ENCODE results near the gene ANKRD6. TPM values are rescaled to one million over a fixed set of nuclear protein-coding genes. Genes with fewer than 3 reads are reported as not detected.
A peak's percentile ranks its signal among the peaks of the same experiment; 100 is the strongest.

ANKRD6 gene
- total RNA-seq, 6 experiments from 2014 or later = 5.3 to 14.8 (median 8.3) TPM

DNA sequence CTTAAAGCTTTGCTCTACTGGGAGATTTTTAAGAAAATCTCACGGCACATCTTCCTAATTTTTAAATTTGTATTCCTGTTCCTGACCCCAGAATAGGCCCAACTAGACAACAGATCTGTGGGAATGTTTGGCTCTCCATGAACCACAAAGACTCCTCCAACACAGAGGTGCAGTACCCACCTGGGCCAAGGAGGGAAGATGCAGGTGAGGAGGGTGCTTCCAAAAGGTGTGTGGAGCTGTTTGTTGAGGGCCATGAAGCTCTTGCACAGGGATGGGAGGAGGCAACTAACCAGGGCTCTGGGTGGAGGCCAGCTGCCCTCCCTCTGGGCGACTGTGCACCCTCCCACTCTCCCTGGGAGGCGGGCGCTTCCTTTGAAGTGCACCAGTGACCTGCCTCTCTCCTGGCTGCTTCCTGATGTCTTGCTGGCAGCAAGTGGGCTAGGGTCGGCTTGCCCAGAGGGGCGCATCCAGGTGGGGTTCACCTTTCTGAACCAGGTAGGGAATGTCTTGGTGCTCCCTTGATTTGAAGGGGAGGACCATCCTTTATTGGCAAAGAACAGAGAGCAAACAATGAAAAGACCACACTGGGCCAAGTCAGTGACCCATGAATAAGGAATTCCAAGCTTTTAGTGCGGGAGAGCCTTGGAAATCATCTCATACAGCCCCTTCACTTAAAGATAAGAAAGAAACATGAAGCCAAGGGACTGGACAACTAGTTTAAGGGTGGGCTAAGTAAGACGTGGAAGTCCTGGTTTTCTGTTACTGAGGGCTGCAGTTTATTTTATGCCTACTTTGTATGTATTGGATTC, 76.0 kb downstream of the ANKRD6 start:
- Histone ChIP-seq H3K9me3 (no peaks in the 10 kb centered on the region), H3K27me3 (no peaks in the 10 kb centered on the region), H3K27ac (no peak overlapping the region), H3K36me3 (no peaks in the 10 kb centered on the region), H3K4me3 (no peak overlapping the region), H3K4me1 (no peaks in the 10 kb centered on the region)
- intact Hi-C loops (cut with DNase I) = no loop called here
- no peak for DNase-seq
- 84% methylated on average over 3 of the region's 8 CpGs for WGBS (ENCODE audit: insufficient coverage, low coverage, low lambda C conversion rate, missing lambda C conversion rate)
- no peak for TF ChIP-seq POLR2A (IDR thresholded peaks at IDR 0.05)
- TF ChIP-seq, protein P1, sequence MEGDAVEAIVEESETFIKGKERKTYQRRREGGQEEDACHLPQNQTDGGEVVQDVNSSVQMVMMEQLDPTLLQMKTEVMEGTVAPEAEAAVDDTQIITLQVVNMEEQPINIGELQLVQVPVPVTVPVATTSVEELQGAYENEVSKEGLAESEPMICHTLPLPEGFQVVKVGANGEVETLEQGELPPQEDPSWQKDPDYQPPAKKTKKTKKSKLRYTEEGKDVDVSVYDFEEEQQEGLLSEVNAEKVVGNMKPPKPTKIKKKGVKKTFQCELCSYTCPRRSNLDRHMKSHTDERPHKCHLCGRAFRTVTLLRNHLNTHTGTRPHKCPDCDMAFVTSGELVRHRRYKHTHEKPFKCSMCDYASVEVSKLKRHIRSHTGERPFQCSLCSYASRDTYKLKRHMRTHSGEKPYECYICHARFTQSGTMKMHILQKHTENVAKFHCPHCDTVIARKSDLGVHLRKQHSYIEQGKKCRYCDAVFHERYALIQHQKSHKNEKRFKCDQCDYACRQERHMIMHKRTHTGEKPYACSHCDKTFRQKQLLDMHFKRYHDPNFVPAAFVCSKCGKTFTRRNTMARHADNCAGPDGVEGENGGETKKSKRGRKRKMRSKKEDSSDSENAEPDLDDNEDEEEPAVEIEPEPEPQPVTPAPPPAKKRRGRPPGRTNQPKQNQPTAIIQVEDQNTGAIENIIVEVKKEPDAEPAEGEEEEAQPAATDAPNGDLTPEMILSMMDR (IDR thresholded peaks at IDR 0.05) = no peak
- ATAC-seq = peak in 3 of 4 donors; percentile 20 to 42 (median 25)

DNA sequence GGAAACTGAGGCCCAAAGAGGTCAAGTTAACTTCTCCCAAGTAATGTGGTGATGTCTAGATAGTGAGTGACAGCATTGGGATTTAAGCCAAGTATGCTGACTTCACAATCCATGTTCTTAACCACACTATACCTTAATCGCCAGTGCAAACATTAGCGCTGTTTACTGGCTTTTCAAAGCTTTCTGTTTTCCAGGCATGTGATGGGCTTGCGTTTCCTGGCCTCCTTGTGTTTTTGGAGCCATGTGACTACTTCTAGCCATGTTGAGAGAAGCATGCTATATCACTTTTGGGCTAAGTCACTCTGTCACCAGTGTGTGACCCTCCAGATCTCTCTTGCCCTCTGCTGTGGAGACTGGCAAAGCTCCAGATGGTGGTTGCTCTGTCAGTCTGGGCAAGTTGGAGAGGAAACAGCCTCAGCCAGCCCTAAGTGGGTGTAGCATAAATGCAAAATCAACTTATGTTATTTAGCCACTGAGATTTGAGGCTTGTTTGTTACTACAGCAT, 76.9 kb downstream of the ANKRD6 start:
- H3K27ac ChIP-seq = no peak overlapping the region
- intact Hi-C loops (cut with DNase I) = no loop called here
- H3K4me3 ChIP-seq = no peak overlapping the region
- H3K27me3 ChIP-seq = no peaks in the 10 kb centered on the region
- H3K9me3 ChIP-seq = no peaks in the 10 kb centered on the region
- WGBS (ENCODE audit: insufficient coverage, low coverage, low lambda C conversion rate, missing lambda C conversion rate) = 54% methylated on average over 3 of the region's 3 CpGs
- DNase-seq = no peak
- TF ChIP-seq, protein P1 (IDR thresholded peaks at IDR 0.05) = no peak
- no peak for TF ChIP-seq POLR2A (IDR thresholded peaks at IDR 0.05)
- no peaks in the 10 kb centered on the region for H3K36me3 ChIP-seq
- no peaks in the 10 kb centered on the region for H3K4me1 ChIP-seq
- ATAC-seq = no peak

DNA sequence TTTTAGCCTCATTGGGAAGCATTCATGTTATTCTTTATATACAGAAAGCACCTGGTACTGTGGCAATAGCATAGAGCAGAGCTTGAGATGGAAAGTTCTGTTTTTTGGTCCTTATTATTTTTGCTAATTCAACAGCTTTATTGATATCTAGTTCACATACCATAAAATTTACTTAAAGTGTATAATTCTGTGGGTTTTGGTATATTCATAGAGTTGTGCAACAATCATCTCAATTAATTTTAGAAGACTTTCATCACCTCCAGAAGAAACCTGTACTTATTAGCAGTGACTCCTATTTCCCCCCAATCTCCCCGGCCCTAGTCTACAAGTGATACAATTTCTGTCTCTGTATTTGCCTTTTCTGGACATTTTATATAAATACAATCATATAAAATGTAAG, 77.4 kb downstream of the ANKRD6 start:
- no peak overlapping the region for H3K4me3 ChIP-seq
- 78% methylated on average over 1 of the region's 1 CpG for WGBS (ENCODE audit: insufficient coverage, low coverage, low lambda C conversion rate, missing lambda C conversion rate)
- H3K27ac ChIP-seq = no peak overlapping the region
- intact Hi-C loops (cut with DNase I) = no loop called here
- no peaks in the 10 kb centered on the region for H3K27me3 ChIP-seq
- ATAC-seq (no peak), DNase-seq (no peak)
- H3K4me1 ChIP-seq = no peaks in the 10 kb centered on the region
- TF ChIP-seq POLR2A (IDR thresholded peaks at IDR 0.05) = no peak
- TF ChIP-seq, protein P1 (IDR thresholded peaks at IDR 0.05) = no peak
- no peaks in the 10 kb centered on the region for H3K9me3 ChIP-seq
- no peaks in the 10 kb centered on the region for H3K36me3 ChIP-seq

DNA sequence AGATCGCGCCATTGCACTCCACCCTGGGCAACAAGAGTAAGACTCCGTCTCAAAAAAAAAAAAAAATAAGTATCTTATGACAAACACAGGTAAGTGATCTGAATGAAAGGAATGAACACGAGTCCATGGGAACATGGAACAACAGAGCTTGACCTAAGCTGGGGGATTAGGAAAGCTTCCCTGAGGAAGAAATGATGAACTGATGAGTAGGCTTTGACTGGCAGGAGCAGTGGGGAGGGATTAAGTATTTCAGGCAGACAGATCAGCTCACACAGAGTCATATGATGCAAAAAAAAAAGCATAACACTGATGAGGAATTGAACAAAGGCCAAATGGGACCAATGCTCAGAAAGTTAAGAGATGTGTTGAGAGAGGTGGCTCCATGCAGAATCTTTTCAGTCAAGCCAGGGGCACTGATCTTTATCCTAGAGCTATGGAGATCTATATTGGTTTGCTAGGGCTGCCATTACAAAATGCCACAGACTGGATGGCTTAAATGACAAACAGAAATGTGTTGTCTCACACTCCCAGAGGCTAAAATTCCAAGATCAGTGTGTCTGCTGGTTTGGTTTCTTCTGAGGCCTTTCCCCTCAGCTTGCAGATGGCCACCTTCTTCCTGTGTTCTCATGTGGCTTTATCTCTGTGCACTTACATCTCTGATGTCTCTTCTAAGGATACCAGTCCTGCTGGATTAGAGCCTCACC, 85.6 kb downstream of the ANKRD6 start:
- no peaks in the 10 kb centered on the region for H3K4me1 ChIP-seq
- H3K36me3 ChIP-seq = no peaks in the 10 kb centered on the region
- no peaks in the 10 kb centered on the region for H3K9me3 ChIP-seq
- 85% methylated on average over 4 of the region's 4 CpGs for WGBS (ENCODE audit: insufficient coverage, low coverage, low lambda C conversion rate, missing lambda C conversion rate)
- H3K27ac ChIP-seq = no peak overlapping the region
- intact Hi-C loops (cut with DNase I) = no loop called here
- DNase-seq = no peak
- no peak for ATAC-seq
- TF ChIP-seq POLR2A (IDR thresholded peaks at IDR 0.05) = no peak
- TF ChIP-seq, protein P1 (IDR thresholded peaks at IDR 0.05) = no peak
- H3K27me3 ChIP-seq = no peaks in the 10 kb centered on the region
- H3K4me3 ChIP-seq = no peak overlapping the region

All from right lobe of liver (tissue), 6 donors.